Body of pancreas (tissue), 4 donors: ENCODE results near the gene SMPD3. TPM values are rescaled to one million over a fixed set of nuclear protein-coding genes. Genes with fewer than 3 reads are reported as not detected.

Experiments used
- ATAC-seq: fragments of 150-250 bp; one replicate; pipeline ENCODE4 v1.9.1; 2016
- DNase-seq, 4 donors: peaks; one replicate each; pipeline ENCODE4 v3.0.0-alpha.2; 2019
- H3K27ac ChIP-seq, 4 donors: fragments of 200-600 bp; sonication (generic); 1 replicate in 3 of 4; 2 replicates in 1 of 4; pipeline versions ENCODE4 v1.5.1 to v1.6.1; 2016 to 2019; ENCODE audit warnings: mild to moderate bottlenecking in 1 of 4, mixed read lengths in 1 of 4, moderate library complexity in 1 of 4
- H3K27me3 ChIP-seq, 2 donors: fragments of 200-600 bp; sonication (generic); one replicate each; pipeline ENCODE4 v1.6.0; 2016; ENCODE audit warnings: mild to moderate bottlenecking in 1 of 2
- H3K36me3 ChIP-seq, 2 donors: fragments of 200-600 bp; sonication (generic); replicated peaks in 1 of 2; 2 replicates each; pipeline ENCODE4 v1.5.1; 2016; ENCODE audit warnings: low read depth in 2 of 2; ENCODE audit not compliant: insufficient read depth in 1 of 2
- H3K4me1 ChIP-seq: fragments of 200-600 bp; sonication (generic); one replicate; pipeline ENCODE4 v1.6.0; 2016
- H3K4me3 ChIP-seq, 2 donors: fragments of 200-600 bp; sonication (generic); 1 replicate in 1 of 2; 2 replicates in 1 of 2; pipeline ENCODE4 v1.5.1; 2016 to 2019
- H3K9me3 ChIP-seq, 3 donors: fragments of 200-600 bp; sonication (generic); 1 replicate in 2 of 3; 2 replicates in 1 of 3; pipeline ENCODE4 v1.5.1; 2016
- CTCF ChIP-seq, 7 experiments: fragments of 450-650 bp in 4 of 7; fragments of 200-600 bp in 3 of 7; sonication (generic) in 3 of 7; IDR thresholded peaks; one replicate each; pipeline ENCODE4 v1.5.1; 2016 to 2019; ENCODE audit warnings: antibody characterized with exemption in 7 of 7
- POLR2A ChIP-seq, 3 donors: fragments of 450-650 bp; IDR thresholded peaks; one replicate each; pipeline ENCODE4 v1.6.1; 2016; ENCODE audit warnings: antibody characterized with exemption in 3 of 3, mild to moderate bottlenecking in 2 of 3
- WGBS, 2 donors: methylation state at CpG; one replicate each; pipeline ENCODE4 v1.1.5; 2017; 5-methylcytosine and 5-hydroxymethylcytosine counted together
- intact Hi-C: fragments of 100-400 bp; cut with DNase I; formaldehyde crosslinking; loops from one replicate; pipeline ENCODE4 v1.15.1; 2023
- total RNA-seq, 2 donors: library from RNA; depleted of rRNA; stranded (reverse); fragments of >200 nt; gene quantifications; one replicate each; pipeline ENCODE4 v1.1.0, GENCODE V29; 2016

SMPD3 gene
- total RNA-seq, 2 donors from 2014 or later: 1.3 to 4.6 TPM

- ATAC-seq (no peak), DNase-seq (no peak)
- intact Hi-C loops: no loop called here
- no peaks in the 10 kb centered on the region for H3K9me3 ChIP-seq
- 86 to 92% methylated on average over 4 to 9 of the region's 9 CpGs for WGBS, 2 donors
- H3K36me3 ChIP-seq: no peaks in the 10 kb centered on the region
- no peak overlapping the region for H3K27ac ChIP-seq
- TF ChIP-seq POLR2A (IDR thresholded peaks at IDR 0.05): no peak
- TF ChIP-seq CTCF (IDR thresholded peaks at IDR 0.05): no peak
- peaks cover 5% of the 10 kb centered on the region for H3K4me1 ChIP-seq
- H3K4me3 ChIP-seq: no peak overlapping the region
- no peaks in the 10 kb centered on the region for H3K27me3 ChIP-seq
Measured at GRCh38 chr16:68374961-68375660, 73.2 kb downstream of the SMPD3 start.

- DNase-seq: no peak
- H3K4me1 ChIP-seq: peaks cover 5% of the 10 kb centered on the region
- intact Hi-C loops: no loop called here
- H3K27me3 ChIP-seq: no peaks in the 10 kb centered on the region
- WGBS, 2 donors: 36 to 69% methylated on average over 3 to 10 of the region's 10 CpGs
- H3K36me3 ChIP-seq: no peaks in the 10 kb centered on the region
- no peak overlapping the region for H3K27ac ChIP-seq
- H3K9me3 ChIP-seq: no peaks in the 10 kb centered on the region
- TF ChIP-seq POLR2A (IDR thresholded peaks at IDR 0.05): no peak
- TF ChIP-seq CTCF (IDR thresholded peaks at IDR 0.05): no peak
- H3K4me3 ChIP-seq: no peak overlapping the region
- ATAC-seq: no peak
Measured at GRCh38 chr16:68374246-68374805, 74.0 kb downstream of the SMPD3 start.

GRCh38 chr16:68373528-68374245 lies 74.6 kb downstream of the SMPD3 start:
- ATAC-seq: no peak
- TF ChIP-seq POLR2A (IDR thresholded peaks at IDR 0.05) (no peak), CTCF (IDR thresholded peaks at IDR 0.05) (no peak)
- no peak overlapping the region for H3K27ac ChIP-seq
- intact Hi-C loops: no loop called here
- no peaks in the 10 kb centered on the region for H3K9me3 ChIP-seq
- peak in 1 of 4 donors; percentile 42 for DNase-seq
- H3K27me3 ChIP-seq: no peaks in the 10 kb centered on the region
- WGBS, 2 donors: 49 to 52% methylated on average over 18 of the region's 18 CpGs
- peaks cover 5% of the 10 kb centered on the region for H3K4me1 ChIP-seq
- no peak overlapping the region for H3K4me3 ChIP-seq
- no peaks in the 10 kb centered on the region for H3K36me3 ChIP-seq

- H3K27ac ChIP-seq: no peak overlapping the region
- no peaks in the 10 kb centered on the region for H3K36me3 ChIP-seq
- no peak overlapping the region for H3K4me3 ChIP-seq
- TF ChIP-seq CTCF (IDR thresholded peaks at IDR 0.05) (no peak), POLR2A (IDR thresholded peaks at IDR 0.05) (no peak)
- H3K27me3 ChIP-seq: no peaks in the 10 kb centered on the region
- DNase-seq (no peak), ATAC-seq (no peak)
- no peaks in the 10 kb centered on the region for H3K9me3 ChIP-seq
- WGBS, 2 donors: 74 to 90% methylated on average over 4 to 6 of the region's 8 CpGs
- H3K4me1 ChIP-seq: peaks cover 5% of the 10 kb centered on the region
- intact Hi-C loops: no loop called here
Measured at GRCh38 chr16:68372806-68373205, 75.5 kb downstream of the SMPD3 start.
